Measurements from ENCODE around the gene CHRM5. TPM values are rescaled to one million over a fixed set of nuclear protein-coding genes. Genes with fewer than 3 reads are reported as not detected.

Gene CHRM5
- polyA plus RNA-seq, 1 donor (not counting 4 experiments of a cell fraction or from before 2014, with no cell fraction given) = 0.01 TPM

DNA sequence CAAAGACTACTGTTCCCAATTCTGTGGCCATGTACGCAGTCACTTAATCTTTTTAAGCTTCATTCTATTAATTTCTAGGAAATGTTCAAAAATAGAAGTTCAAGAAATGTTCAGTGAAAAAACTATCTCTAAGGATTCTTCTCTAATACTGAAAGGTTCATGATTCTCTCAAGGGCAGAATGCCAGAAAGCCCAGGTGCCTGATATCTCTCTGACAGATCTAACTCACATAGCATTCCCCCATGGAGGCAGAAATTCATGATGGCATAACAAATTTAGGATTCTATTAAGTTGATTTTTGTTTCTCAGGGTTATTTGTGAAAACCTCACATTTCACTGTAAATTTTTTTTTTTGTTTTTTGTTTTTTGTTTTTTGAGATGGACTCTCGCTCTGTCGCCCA lies 17.5 kb downstream of the CHRM5 start:
- Histone ChIP-seq H3K4me1 (ENCODE audit: control insufficient read depth, extremely low read depth, insufficient read depth, low read length) (no peaks in the 10 kb centered on the region), H3K9ac (ENCODE audit: control insufficient read depth, extremely low read depth, insufficient read depth, low read length) (no peak overlapping the region), H4K20me1 (ENCODE audit: control insufficient read depth, extremely low read depth, insufficient read depth, low read length) (no peaks in the 10 kb centered on the region), H3K27ac (ENCODE audit: control insufficient read depth, insufficient read depth, low read length) (no peak overlapping the region), H3K9me3 (ENCODE audit: control insufficient read depth, low read depth, low read length) (no peaks in the 10 kb centered on the region), H3K4me2 (ENCODE audit: control insufficient read depth, extremely low read depth, insufficient read depth, low read depth, low read length) (no peak overlapping the region), H3K79me2 (ENCODE audit: control insufficient read depth, insufficient read depth, low read length) (no peaks in the 10 kb centered on the region), H3K4me3 (ENCODE audit: control insufficient read depth in 2 of 3, extremely low read depth in 1 of 3, insufficient read depth in 2 of 3, low read depth in 1 of 3, low read length in 3 of 3) (no peak overlapping the region), H3K9me1 (ENCODE audit: control insufficient read depth, extremely low read depth, insufficient read depth, low read length) (no peaks in the 10 kb centered on the region), H2AFZ (ENCODE audit: control insufficient read depth, low read length) (no peak overlapping the region), H3K27me3 (ENCODE audit: control insufficient read depth, extremely low read depth, insufficient read depth, low read length) (no peaks in the 10 kb centered on the region), H3K36me3 (ENCODE audit: control insufficient read depth in 2 of 2, extremely low read depth in 1 of 2, insufficient read depth in 2 of 2, low read length in 2 of 2) (no peaks in the 10 kb centered on the region)
- dilution Hi-C loops (cut with MboI; ENCODE audit: extremely low pct_ligation_motif_present, low sequenced_read_pairs) = no loop called here
- DNase-seq (ENCODE audit: low read depth, low spot score) = no peak
- TF ChIP-seq, protein P1, sequence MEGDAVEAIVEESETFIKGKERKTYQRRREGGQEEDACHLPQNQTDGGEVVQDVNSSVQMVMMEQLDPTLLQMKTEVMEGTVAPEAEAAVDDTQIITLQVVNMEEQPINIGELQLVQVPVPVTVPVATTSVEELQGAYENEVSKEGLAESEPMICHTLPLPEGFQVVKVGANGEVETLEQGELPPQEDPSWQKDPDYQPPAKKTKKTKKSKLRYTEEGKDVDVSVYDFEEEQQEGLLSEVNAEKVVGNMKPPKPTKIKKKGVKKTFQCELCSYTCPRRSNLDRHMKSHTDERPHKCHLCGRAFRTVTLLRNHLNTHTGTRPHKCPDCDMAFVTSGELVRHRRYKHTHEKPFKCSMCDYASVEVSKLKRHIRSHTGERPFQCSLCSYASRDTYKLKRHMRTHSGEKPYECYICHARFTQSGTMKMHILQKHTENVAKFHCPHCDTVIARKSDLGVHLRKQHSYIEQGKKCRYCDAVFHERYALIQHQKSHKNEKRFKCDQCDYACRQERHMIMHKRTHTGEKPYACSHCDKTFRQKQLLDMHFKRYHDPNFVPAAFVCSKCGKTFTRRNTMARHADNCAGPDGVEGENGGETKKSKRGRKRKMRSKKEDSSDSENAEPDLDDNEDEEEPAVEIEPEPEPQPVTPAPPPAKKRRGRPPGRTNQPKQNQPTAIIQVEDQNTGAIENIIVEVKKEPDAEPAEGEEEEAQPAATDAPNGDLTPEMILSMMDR (optimal IDR thresholded peaks at IDR 0.05 in 1 of 3, IDR thresholded peaks at IDR 0.05 in 1 of 3, conservative IDR thresholded peaks at IDR 0.05 in 1 of 3; ENCODE audit: extremely low read depth in 1 of 3, insufficient read depth in 2 of 3, low read length in 3 of 3) = no peak
- no peak for TF ChIP-seq EZH2 (IDR thresholded peaks at IDR 0.05; ENCODE audit: low read length)
- no peak for FAIRE-seq

DNA sequence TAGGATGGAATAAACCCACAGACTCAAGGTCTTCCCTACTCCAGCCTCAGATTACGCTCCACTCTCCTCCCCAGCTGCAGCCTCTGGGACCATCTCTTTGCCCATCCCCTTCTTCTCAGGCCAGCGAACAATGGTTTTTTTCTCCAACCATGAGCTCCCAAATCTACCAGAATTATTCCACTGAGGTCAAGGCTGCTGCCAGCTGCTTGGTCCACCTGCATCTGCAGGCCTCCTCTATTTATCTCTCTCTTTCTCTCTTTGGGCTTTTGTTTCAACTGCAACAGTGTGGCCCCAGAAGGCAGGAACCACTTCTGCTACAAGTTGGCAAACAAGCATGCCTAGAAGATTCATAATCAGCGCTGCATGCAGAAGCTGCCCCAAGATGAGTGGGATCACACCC lies 19.1 kb downstream of the CHRM5 start:
- no peak for FAIRE-seq

More for the DNA sequence above, 19.1 kb downstream of the CHRM5 start:
- H3K79me2 ChIP-seq (ENCODE audit: control insufficient read depth, insufficient read depth, low read length) = no peaks in the 10 kb centered on the region
- H3K4me2 ChIP-seq (ENCODE audit: control insufficient read depth, extremely low read depth, insufficient read depth, low read depth, low read length) = no peak overlapping the region
- dilution Hi-C loops (cut with MboI; ENCODE audit: extremely low pct_ligation_motif_present, low sequenced_read_pairs) = no loop called here
- H3K4me1 ChIP-seq (ENCODE audit: control insufficient read depth, extremely low read depth, insufficient read depth, low read length) = no peaks in the 10 kb centered on the region
- DNase-seq (ENCODE audit: low read depth, low spot score) = no peak
- H3K36me3 ChIP-seq (ENCODE audit: control insufficient read depth in 2 of 2, extremely low read depth in 1 of 2, insufficient read depth in 2 of 2, low read length in 2 of 2) = no peaks in the 10 kb centered on the region
- no peaks in the 10 kb centered on the region for H3K9me3 ChIP-seq (ENCODE audit: control insufficient read depth, low read depth, low read length)
- no peaks in the 10 kb centered on the region for H4K20me1 ChIP-seq (ENCODE audit: control insufficient read depth, extremely low read depth, insufficient read depth, low read length)
- no peak overlapping the region for H2AFZ ChIP-seq (ENCODE audit: control insufficient read depth, low read length)
- H3K27ac ChIP-seq (ENCODE audit: control insufficient read depth, insufficient read depth, low read length) = no peak overlapping the region
- TF ChIP-seq, protein P1 (optimal IDR thresholded peaks at IDR 0.05 in 1 of 3, IDR thresholded peaks at IDR 0.05 in 1 of 3, conservative IDR thresholded peaks at IDR 0.05 in 1 of 3; ENCODE audit: extremely low read depth in 1 of 3, insufficient read depth in 2 of 3, low read length in 3 of 3) = no peak
- TF ChIP-seq EZH2 (IDR thresholded peaks at IDR 0.05; ENCODE audit: low read length) = no peak
- no peaks in the 10 kb centered on the region for H3K27me3 ChIP-seq (ENCODE audit: control insufficient read depth, extremely low read depth, insufficient read depth, low read length)
- no peak overlapping the region for H3K4me3 ChIP-seq (ENCODE audit: control insufficient read depth in 2 of 3, extremely low read depth in 1 of 3, insufficient read depth in 2 of 3, low read depth in 1 of 3, low read length in 3 of 3)
- no peak overlapping the region for H3K9ac ChIP-seq (ENCODE audit: control insufficient read depth, extremely low read depth, insufficient read depth, low read length)
- H3K9me1 ChIP-seq (ENCODE audit: control insufficient read depth, extremely low read depth, insufficient read depth, low read length) = no peaks in the 10 kb centered on the region
